COLO829 (cell line): ENCODE data around the gene FAM117B.
A peak's percentile ranks its signal among the peaks of the same experiment; 100 is the strongest.
"Not testable (repeated sequence)": the region's sequence is repeated elsewhere in the genome, so short reads cannot be mapped to it uniquely, and the experiment has no call there.

ENCODE experiments used
- DNase-seq: peaks from one replicate; pipeline ENCODE4 v3.0.0; 2012; ENCODE audit warnings: low spot score

The FAM117B gene

GRCh38 chr2:202703091-202703490 lies 68.3 kb downstream of the FAM117B start:
- DNase-seq: no peak

- no peak for DNase-seq
Measured at GRCh38 chr2:202704248-202704647, 69.5 kb downstream of the FAM117B start.

GRCh38 chr2:202705446-202706020 lies 70.8 kb downstream of the FAM117B start:
- DNase-seq: no peak

GRCh38 chr2:202714971-202715935 lies 80.5 kb downstream of the FAM117B start:
- not testable (repeated sequence) for DNase-seq

GRCh38 chr2:202716114-202716718 lies 81.4 kb downstream of the FAM117B start:
- DNase-seq: no peak

- no peak for DNase-seq
Measured at GRCh38 chr2:202716953-202717597, 82.3 kb downstream of the FAM117B start.

- DNase-seq: no peak
Measured at GRCh38 chr2:202717598-202718310, 83.0 kb downstream of the FAM117B start.

- peak; percentile 19 for DNase-seq
Measured at GRCh38 chr2:202718614-202719013, 83.8 kb downstream of the FAM117B start.

GRCh38 chr2:202720226-202720625 lies 85.5 kb downstream of the FAM117B start:
- no peak for DNase-seq

- no peak for DNase-seq
Measured at GRCh38 chr2:202721621-202722020, 86.9 kb downstream of the FAM117B start.

GRCh38 chr2:202723746-202724145 lies 89.0 kb downstream of the FAM117B start:
- no peak for DNase-seq

- DNase-seq: no peak
Measured at GRCh38 chr2:202726070-202726469, 91.3 kb downstream of the FAM117B start.

- no peak for DNase-seq
Measured at GRCh38 chr2:202736826-202737225, 102.1 kb downstream of the FAM117B start.

GRCh38 chr2:202743613-202744012 lies 108.8 kb downstream of the FAM117B start:
- no peak for DNase-seq

- DNase-seq: no peak
Measured at GRCh38 chr2:202749477-202749876, 114.7 kb downstream of the FAM117B start.

- DNase-seq: no peak
Measured at GRCh38 chr2:202750763-202751427, 116.1 kb downstream of the FAM117B start.

GRCh38 chr2:202752071-202752470 lies 117.3 kb downstream of the FAM117B start:
- no peak for DNase-seq

- no peak for DNase-seq
Measured at GRCh38 chr2:202754936-202755335, 120.2 kb downstream of the FAM117B start.

- DNase-seq: no peak
Measured at GRCh38 chr2:202756598-202756997, 121.8 kb downstream of the FAM117B start.

GRCh38 chr2:202757339-202757738 lies 122.6 kb downstream of the FAM117B start:
- DNase-seq: no peak

- DNase-seq: no peak
Measured at GRCh38 chr2:202758128-202758527, 123.4 kb downstream of the FAM117B start.
